Naive B cell (primary cell): ENCODE measurements around the gene CHST11. TPM values are rescaled to one million over a fixed set of nuclear protein-coding genes. Genes with fewer than 3 reads are reported as not detected.
A peak's percentile ranks its signal among the peaks of the same experiment; 100 is the strongest.

Source experiments
- ATAC-seq, 2 donors: fragments of 150-1000 bp; cut with Tn5 transposase; 2 replicates each; pipeline ENCODE4 v1.10.0; 2021; ENCODE audit warnings: low read depth in 2 of 2, mild to moderate bottlenecking in 2 of 2, moderate library complexity in 2 of 2
- DNase-seq: peaks from one replicate; pipeline ENCODE4 v3.0.0; 2022
- H3K27ac Mint-ChIP-seq, 6 donors: one replicate each; pipeline ENCODE4 v1.8.0; 2020 to 2022; ENCODE audit warnings: mild to moderate bottlenecking in 6 of 6, mixed read lengths in 6 of 6, moderate library complexity in 5 of 6, inconsistent platforms in 2 of 6
- H3K27me3 Mint-ChIP-seq, 3 donors: one replicate each; pipeline ENCODE4 v1.8.0; 2021 to 2022; ENCODE audit warnings: mixed read lengths in 3 of 3, mild to moderate bottlenecking in 1 of 3
- H3K36me3 Mint-ChIP-seq, 2 donors: one replicate each; pipeline ENCODE4 v1.8.0; 2020 to 2022; ENCODE audit warnings: mixed read lengths in 2 of 2, inconsistent platforms in 1 of 2, mild to moderate bottlenecking in 1 of 2
- H3K4me1 Mint-ChIP-seq, 3 donors: one replicate each; pipeline ENCODE4 v1.8.0; 2020 to 2022; ENCODE audit warnings: mixed read lengths in 3 of 3, inconsistent platforms in 1 of 3, mild to moderate bottlenecking in 1 of 3, moderate library complexity in 1 of 3
- H3K4me3 Mint-ChIP-seq, 8 donors: one replicate each; pipeline ENCODE4 v1.8.0; 2020 to 2022; ENCODE audit warnings: mild to moderate bottlenecking in 8 of 8, mixed read lengths in 8 of 8, moderate library complexity in 8 of 8, inconsistent platforms in 2 of 8
- H3K9me3 Mint-ChIP-seq, 7 donors: one replicate each; pipeline ENCODE4 v1.8.0; 2020 to 2022; ENCODE audit warnings: mixed read lengths in 7 of 7, mild to moderate bottlenecking in 5 of 7, inconsistent platforms in 2 of 7, moderate library complexity in 1 of 7
- polyA plus RNA-seq, 6 donors: library from polyadenylated mRNA; unstranded; fragments of 300-500 nt; fragmentation: Illumina TruSeq; gene quantifications; one replicate each; pipeline ENCODE4 v1.2.3, GENCODE V29; 2021; ENCODE audit warnings: low read depth in 6 of 6

CHST11 gene
- polyA plus RNA-seq, 6 donors from 2014 or later = 39.8 to 63.6 (median 58.6) TPM

DNA sequence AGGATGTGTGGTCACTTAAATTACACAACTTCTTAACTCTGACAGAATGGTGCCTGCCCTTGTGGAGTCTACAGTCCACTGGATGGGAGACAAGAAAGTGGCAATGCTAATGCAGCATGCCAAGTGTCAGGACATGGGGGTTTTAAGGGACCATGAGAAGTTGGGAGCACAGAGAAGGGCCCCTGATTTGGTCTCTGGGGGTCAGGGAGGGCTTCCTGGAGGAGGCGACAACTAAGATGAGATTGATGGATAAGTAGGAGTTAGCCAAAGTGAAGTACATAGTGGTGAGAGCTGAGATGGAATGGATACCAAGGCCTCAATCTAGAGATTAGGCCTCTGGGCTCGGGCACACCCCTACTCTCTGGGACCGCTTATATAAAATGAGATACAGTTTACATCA lies 236.7 kb downstream of the CHST11 start:
- Mint-ChIP-seq H3K36me3 (peaks cover 7 to 9% of the 10 kb centered on the region in 2 donors), H3K27me3 (no peaks in the 10 kb centered on the region), H3K4me3 (peak overlapping the region in 4 of 8 donors; percentile 10 to 42 (median 34)), H3K9me3 (no peaks in the 10 kb centered on the region), H3K27ac (peak overlapping the region in 3 of 6 donors; percentile 29 to 66 (median 56)), H3K4me1 (peaks cover 59 to 91% (median 84%) of the 10 kb centered on the region in 3 donors)
- ATAC-seq (no peak), DNase-seq (no peak)

DNA sequence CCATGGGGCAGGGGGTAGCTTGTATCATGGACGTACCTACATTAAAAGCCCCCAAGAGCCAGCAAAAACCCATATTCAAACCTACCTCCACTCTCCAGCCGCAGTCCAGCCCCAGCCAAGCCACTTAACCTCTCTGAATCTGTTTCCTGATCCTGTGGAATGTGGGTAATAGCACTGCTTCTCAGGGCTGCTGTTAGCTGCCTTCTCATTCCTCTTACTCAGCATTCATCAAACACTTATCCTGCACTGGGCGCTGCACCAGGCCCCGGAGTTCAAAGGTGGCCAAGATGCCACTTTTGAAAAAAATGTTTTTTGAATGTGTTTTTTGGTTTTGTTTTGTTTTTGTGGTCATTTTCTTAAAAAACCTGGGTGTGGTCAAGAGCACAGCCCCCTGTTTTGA lies 237.4 kb downstream of the CHST11 start:
- Mint-ChIP-seq H3K4me1 (peaks cover 57 to 87% (median 79%) of the 10 kb centered on the region in 3 donors), H3K27ac (peak overlapping the region; percentile 45 to 95 (median 60)), H3K9me3 (no peaks in the 10 kb centered on the region), H3K36me3 (peaks cover 7 to 9% of the 10 kb centered on the region in 2 donors), H3K27me3 (no peaks in the 10 kb centered on the region), H3K4me3 (peak overlapping the region in 5 of 8 donors; percentile 12 to 60 (median 45))
- DNase-seq (no peak), ATAC-seq (no peak)

DNA sequence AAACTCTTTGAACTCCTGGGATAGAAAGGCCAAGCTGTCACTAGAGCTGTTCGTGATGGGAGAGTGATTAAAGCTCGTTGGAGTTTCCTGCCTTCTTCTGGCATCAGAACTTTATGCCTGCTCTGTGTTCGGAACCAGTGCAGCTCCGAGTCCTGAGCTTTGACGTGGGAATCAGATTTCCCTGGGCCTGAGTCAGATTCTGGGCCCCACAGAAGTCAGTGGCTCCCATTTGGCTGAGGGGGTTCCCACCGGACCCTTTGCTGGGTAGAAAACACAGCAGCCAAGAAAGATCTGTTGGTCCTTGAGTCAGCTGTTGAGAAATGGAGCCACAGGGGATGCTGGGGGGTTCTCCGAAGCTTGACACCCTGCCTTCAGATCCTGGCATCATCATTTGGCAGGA lies 238.0 kb downstream of the CHST11 start:
- peak overlapping the region; percentile 47 to 95 (median 92) for H3K27ac Mint-ChIP-seq
- DNase-seq (no peak), ATAC-seq (no peak)
- no peaks in the 10 kb centered on the region for H3K9me3 Mint-ChIP-seq
- H3K4me1 Mint-ChIP-seq = peaks cover 58 to 86% (median 79%) of the 10 kb centered on the region in 3 donors
- peaks cover 7 to 9% of the 10 kb centered on the region in 2 donors for H3K36me3 Mint-ChIP-seq
- H3K4me3 Mint-ChIP-seq = peak overlapping the region in 6 of 8 donors; percentile 12 to 60 (median 42)
- no peaks in the 10 kb centered on the region for H3K27me3 Mint-ChIP-seq

DNA sequence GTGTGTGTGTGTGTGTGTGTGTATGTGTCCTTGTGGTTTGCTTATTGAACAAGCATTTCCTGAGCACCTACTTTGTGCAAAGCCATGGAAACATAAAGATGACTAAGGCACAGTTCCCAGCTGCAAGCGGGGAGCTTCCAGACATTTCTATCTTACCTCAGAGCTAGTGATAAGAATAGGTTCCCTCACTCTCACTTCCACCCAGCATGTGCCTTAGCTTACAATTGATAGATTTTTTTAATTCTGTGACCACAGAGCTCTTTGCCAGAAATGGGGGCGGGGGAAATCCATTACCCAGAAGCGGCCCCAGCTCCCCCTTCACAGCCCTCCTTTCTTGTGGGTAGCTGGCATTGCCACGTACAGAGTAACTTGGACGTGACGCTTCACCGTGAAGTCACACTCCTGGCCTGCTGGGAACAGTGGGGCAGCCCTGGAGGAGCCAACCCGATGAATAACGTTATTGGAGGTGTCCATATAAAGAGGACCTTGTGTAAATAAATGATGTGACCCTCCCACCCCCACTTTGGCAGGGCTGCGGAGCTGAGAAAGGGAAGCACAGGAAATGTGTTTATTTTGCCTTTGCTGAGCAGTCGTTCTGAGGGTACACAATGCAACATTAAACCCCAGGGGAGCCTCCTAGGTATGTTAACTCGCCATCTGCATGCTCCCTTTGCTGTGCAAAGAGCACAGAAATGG lies 238.9 kb downstream of the CHST11 start:
- Mint-ChIP-seq H3K27me3 (no peaks in the 10 kb centered on the region), H3K27ac (peak overlapping the region; percentile 83 to 95 (median 92)), H3K4me3 (peak overlapping the region in 7 of 8 donors; percentile 37 to 88 (median 75)), H3K4me1 (peaks cover 59 to 84% (median 80%) of the 10 kb centered on the region in 3 donors), H3K36me3 (peaks cover 7 to 9% of the 10 kb centered on the region in 2 donors), H3K9me3 (no peaks in the 10 kb centered on the region)
- DNase-seq (peak; percentile 81), ATAC-seq (peak; percentile 81 to 83)

DNA sequence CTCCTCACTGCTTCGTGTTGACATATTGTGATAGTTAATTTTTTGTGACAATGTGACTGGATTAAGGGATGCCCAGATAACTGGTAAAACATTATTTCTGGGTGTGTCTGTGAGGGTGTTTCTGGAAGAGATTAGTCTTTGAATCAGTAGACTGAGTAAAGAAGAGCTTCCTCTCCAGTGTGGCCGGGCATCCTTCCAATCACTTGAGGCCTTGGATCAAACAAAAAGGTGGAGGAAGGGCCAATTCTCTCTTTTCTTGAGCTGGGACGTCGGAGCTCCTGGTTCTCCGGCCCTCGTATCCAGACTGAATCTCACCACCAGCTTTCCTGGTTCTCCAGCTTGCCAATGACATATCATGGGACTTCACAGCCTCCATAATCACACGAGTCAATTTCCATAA lies 240.4 kb downstream of the CHST11 start:
- DNase-seq = no peak
- H3K4me3 Mint-ChIP-seq = peak overlapping the region in 1 of 8 donors; percentile 65
- no peaks in the 10 kb centered on the region for H3K9me3 Mint-ChIP-seq
- H3K4me1 Mint-ChIP-seq = peaks cover 52 to 75% (median 66%) of the 10 kb centered on the region in 3 donors
- ATAC-seq = no peak
- peaks cover 7 to 9% of the 10 kb centered on the region in 2 donors for H3K36me3 Mint-ChIP-seq
- H3K27ac Mint-ChIP-seq = peak overlapping the region in 5 of 6 donors; percentile 24 to 87 (median 76)
- H3K27me3 Mint-ChIP-seq = no peaks in the 10 kb centered on the region

DNA sequence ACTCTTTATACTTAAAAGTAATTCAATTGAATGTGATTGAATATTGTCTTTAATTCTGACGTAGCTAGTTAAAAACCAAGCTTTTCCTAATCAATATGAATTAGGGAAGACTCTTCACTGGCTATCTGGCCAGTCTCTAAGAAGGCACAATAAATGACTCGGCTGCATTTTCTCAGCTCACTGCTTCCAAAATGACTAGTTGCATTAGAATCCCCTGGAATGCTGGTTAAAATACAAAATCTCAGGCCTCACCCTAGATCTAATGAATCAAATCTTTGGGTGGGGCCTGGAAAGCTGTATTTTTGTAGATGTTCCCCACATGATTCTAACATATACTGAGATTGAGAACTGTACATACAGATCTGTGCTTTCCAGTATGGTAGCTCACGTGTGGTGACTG lies 242.1 kb downstream of the CHST11 start:
- Mint-ChIP-seq H3K27me3 (no peaks in the 10 kb centered on the region), H3K4me3 (no peak overlapping the region), H3K4me1 (peaks cover 47 to 71% (median 61%) of the 10 kb centered on the region in 3 donors), H3K27ac (peak overlapping the region in 2 of 6 donors; percentile 43 to 78), H3K36me3 (peaks cover 0 to 7% of the 10 kb centered on the region in 2 donors), H3K9me3 (no peaks in the 10 kb centered on the region)
- DNase-seq (no peak), ATAC-seq (no peak)

DNA sequence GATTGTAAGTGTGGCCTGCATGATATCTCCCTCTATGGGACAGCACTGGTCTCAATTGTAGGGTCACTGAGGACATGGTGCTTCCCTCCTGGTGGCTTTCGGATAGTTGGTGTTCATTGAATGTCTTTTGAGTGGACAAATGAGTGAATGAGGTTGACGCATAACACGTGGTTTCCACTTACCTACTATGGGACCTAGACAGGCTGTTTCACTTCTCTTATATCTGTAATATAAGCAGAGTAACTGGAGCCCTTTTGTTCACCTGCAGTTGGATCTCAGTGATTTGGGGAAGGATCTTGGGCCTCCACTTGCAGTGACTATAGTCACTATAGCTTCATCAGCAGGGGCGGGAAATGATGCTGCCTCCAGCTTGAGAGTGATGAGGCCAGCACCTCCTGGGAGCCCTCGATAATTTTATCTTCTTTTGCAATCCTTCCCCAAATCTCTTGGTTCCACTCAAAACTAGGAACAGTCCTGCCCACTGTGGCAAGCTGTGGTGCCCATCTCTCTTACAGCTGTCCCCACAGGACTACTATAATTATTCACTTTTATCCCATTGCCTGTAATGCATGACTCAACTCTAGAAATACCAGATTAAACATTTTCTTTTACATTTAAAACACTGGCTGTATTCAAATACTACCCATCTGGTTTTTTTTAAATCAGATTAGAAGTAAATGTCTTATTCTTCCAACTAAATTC lies 242.9 kb downstream of the CHST11 start:
- Mint-ChIP-seq H3K4me1 (peaks cover 41 to 64% (median 55%) of the 10 kb centered on the region in 3 donors), H3K27me3 (no peaks in the 10 kb centered on the region), H3K36me3 (peaks cover 0 to 7% of the 10 kb centered on the region in 2 donors), H3K4me3 (no peak overlapping the region), H3K27ac (peak overlapping the region in 5 of 6 donors; percentile 40 to 83 (median 78)), H3K9me3 (no peaks in the 10 kb centered on the region)
- peak; percentile 32 for DNase-seq
- peak; percentile 46 to 51 for ATAC-seq

DNA sequence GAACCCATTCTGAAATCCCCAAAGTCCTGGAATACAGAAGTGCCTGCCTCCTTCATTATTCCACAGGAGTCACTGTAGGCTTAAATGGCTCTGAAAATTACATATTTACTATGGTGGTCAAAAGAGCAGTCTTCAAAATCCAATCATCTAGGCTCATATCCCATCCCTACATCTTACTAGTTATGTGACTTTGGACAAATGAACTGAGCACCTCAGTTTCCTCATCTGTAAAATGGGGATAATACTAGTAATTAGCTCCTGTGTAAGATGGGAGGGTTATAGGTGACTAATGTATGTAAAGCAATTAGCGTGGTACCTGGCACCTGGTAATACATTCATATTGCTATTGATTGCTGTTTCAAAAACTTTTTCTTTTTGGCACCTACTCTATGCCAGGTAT lies 243.6 kb downstream of the CHST11 start:
- peaks cover 0 to 7% of the 10 kb centered on the region in 2 donors for H3K36me3 Mint-ChIP-seq
- H3K27ac Mint-ChIP-seq = no peak overlapping the region
- H3K9me3 Mint-ChIP-seq = no peaks in the 10 kb centered on the region
- H3K4me3 Mint-ChIP-seq = no peak overlapping the region
- no peaks in the 10 kb centered on the region for H3K27me3 Mint-ChIP-seq
- DNase-seq (no peak), ATAC-seq (no peak)
- H3K4me1 Mint-ChIP-seq = peaks cover 36 to 57% (median 48%) of the 10 kb centered on the region in 3 donors

DNA sequence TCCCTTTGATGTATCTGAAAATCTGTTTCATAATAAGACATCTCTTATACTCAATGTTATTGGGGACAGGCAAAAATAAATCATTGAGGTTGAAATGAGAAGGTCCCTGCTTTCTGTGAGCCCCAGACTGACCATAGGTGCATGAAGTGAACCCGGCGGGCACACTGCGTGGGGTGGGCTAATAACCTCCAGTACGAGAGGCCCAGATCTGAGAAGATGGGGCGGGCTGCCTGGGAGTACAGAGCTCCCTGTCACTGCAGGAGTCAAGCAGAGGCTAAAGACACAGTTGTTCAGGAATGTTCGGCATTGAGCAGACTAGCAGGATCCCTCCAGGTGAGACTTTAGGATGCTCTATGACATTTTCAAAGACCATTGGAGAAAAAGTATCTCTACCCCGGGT lies 244.6 kb downstream of the CHST11 start:
- H3K27ac Mint-ChIP-seq = peak overlapping the region in 3 of 6 donors; percentile 6 to 49 (median 48)
- no peak for ATAC-seq
- peaks cover 29 to 47% (median 46%) of the 10 kb centered on the region in 3 donors for H3K4me1 Mint-ChIP-seq
- H3K9me3 Mint-ChIP-seq = no peaks in the 10 kb centered on the region
- no peak for DNase-seq
- H3K36me3 Mint-ChIP-seq = peaks cover 0 to 7% of the 10 kb centered on the region in 2 donors
- no peaks in the 10 kb centered on the region for H3K27me3 Mint-ChIP-seq
- no peak overlapping the region for H3K4me3 Mint-ChIP-seq

DNA sequence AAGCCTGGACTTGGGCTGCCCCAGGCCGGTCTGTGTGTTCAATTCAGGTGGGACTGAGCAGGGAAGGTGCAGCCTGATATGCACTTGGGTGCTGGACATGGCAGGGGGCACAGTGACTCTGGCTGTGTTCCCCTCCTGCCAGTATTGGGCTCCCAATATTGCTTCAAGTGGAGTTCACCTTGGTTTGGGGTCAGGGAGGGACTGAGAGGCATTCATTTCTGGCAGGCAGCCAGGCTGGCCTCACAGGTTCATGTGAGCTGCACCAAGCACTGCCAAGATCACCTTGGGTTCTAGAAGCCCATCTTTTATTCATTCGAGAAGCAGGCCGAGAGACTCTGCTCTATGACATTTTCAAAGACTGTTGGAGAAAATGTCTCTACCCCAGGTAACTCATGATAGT lies 245.0 kb downstream of the CHST11 start:
- ATAC-seq = no peak
- DNase-seq = no peak
- Mint-ChIP-seq H3K27me3 (no peaks in the 10 kb centered on the region), H3K4me1 (peaks cover 25 to 48% (median 44%) of the 10 kb centered on the region in 3 donors), H3K27ac (peak overlapping the region in 1 of 6 donors; percentile 6), H3K36me3 (peaks cover 0 to 7% of the 10 kb centered on the region in 2 donors), H3K4me3 (no peak overlapping the region), H3K9me3 (no peaks in the 10 kb centered on the region)

DNA sequence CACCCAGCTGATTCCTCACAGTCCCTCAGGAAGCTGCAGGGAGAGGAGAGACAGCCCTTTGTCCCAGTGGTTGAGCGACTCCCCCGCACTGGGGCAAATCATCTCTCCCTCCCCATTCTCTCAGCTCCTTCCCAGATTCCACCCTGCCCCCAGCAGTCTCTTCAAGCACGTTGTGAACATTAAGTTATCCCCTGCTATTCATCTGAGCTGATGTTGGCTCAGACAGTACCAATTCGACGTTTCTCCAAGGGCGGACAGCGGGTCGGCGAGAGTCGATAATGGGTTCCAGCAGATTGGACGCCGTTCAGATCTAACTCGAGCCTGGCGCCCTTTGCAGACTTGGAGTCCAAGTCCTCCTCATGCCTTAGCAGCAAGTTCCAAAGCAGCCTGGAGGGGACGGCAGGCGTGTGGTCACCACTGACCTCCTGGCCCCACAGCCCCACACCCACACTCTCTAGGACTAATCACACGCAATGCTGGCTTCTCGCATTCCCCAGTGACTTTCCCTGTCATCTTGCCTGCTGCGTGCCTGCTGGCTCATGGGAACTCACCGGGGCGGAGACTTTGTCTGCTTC lies 245.9 kb downstream of the CHST11 start:
- H3K36me3 Mint-ChIP-seq = peaks cover 0 to 7% of the 10 kb centered on the region in 2 donors
- no peak for DNase-seq
- peaks cover 24 to 42% (median 36%) of the 10 kb centered on the region in 3 donors for H3K4me1 Mint-ChIP-seq
- no peaks in the 10 kb centered on the region for H3K9me3 Mint-ChIP-seq
- ATAC-seq = no peak
- no peak overlapping the region for H3K27ac Mint-ChIP-seq
- H3K4me3 Mint-ChIP-seq = no peak overlapping the region
- H3K27me3 Mint-ChIP-seq = no peaks in the 10 kb centered on the region

DNA sequence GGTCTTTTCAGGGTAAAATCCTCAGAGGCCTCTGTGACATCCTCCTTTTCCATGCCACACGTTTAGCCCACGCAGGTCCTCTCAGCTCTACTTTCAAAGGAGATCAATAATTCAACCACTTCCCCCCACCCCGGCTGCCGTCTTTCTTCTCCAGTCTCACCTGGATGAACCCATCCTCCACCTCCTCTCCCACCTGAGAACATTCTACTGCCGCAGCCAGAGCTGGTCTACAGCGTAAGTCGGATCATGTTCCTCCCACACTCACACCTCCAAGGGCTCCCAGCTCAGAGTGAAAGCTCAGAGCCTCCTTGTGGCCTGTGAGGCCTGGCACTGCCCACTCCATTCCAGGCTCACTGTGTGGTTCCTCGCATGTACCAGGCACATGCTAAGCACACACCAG lies 246.6 kb downstream of the CHST11 start:
- no peak for ATAC-seq
- no peak overlapping the region for H3K27ac Mint-ChIP-seq
- no peak for DNase-seq
- peaks cover 0 to 7% of the 10 kb centered on the region in 2 donors for H3K36me3 Mint-ChIP-seq
- peak overlapping the region in 2 of 8 donors; percentile 29 to 32 for H3K4me3 Mint-ChIP-seq
- no peaks in the 10 kb centered on the region for H3K9me3 Mint-ChIP-seq
- no peaks in the 10 kb centered on the region for H3K27me3 Mint-ChIP-seq
- H3K4me1 Mint-ChIP-seq = peaks cover 21 to 38% (median 29%) of the 10 kb centered on the region in 3 donors

DNA sequence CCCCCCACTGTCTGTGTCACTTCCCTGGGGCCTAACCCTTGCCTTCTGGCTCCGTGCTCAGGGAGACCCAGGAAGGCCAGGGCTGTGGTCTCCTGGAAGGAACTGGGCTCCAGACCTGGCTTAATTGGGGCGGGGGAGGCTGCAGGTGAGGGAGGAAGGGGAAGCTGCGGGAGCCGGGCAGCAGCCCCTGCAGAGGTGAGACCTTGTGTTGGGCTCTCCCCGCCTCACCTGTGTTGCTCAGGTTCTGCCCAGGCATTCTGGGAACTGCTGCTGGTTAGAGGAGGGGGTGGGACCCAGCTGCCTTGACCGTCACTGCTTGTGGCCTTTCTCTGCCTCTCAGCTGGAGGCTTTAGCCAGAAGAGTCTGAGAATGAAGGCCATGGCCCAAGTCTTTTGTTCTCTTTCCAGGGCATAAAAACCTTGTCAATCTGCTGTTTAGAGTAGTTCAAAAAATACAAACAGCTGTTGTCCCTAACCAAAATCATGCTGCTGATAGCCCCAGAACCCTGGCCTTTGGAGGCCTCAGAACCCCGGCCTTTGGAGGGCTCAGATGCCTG lies 247.6 kb downstream of the CHST11 start:
- H3K27me3 Mint-ChIP-seq = no peaks in the 10 kb centered on the region
- H3K36me3 Mint-ChIP-seq = peaks cover 0 to 7% of the 10 kb centered on the region in 2 donors
- H3K9me3 Mint-ChIP-seq = no peaks in the 10 kb centered on the region
- ATAC-seq = no peak
- no peak overlapping the region for H3K27ac Mint-ChIP-seq
- DNase-seq = no peak
- H3K4me3 Mint-ChIP-seq = no peak overlapping the region
- H3K4me1 Mint-ChIP-seq = peaks cover 23 to 40% (median 26%) of the 10 kb centered on the region in 3 donors
